Neutrophil (primary cell): Measurements from ENCODE around the gene SLC44A1.

ENCODE experiments used
- H3K27ac ChIP-seq: fragments of 200-600 bp; sonication (generic); 2 replicates; pipeline ENCODE4 v1.5.1; 2016; ENCODE audit warnings: mild to moderate bottlenecking, moderate library complexity
- H3K27me3 ChIP-seq: fragments of 200-600 bp; sonication (generic); 2 replicates; pipeline ENCODE4 v1.6.0; 2016; ENCODE audit warnings: mild to moderate bottlenecking
- H3K36me3 ChIP-seq: fragments of 200-600 bp; sonication (generic); 2 replicates; pipeline ENCODE4 v1.5.1; 2017
- H3K4me1 ChIP-seq, 2 experiments: fragments of 200-600 bp in 1 of 2; sonication (generic) in 1 of 2; 1 replicate in 1 of 2; 2 replicates in 1 of 2; pipeline versions ENCODE4 v1.5.1 to v1.6.1; 2013 to 2016; ENCODE audit warnings: low read depth in 1 of 2, low read length in 1 of 2, mild to moderate bottlenecking in 1 of 2, moderate library complexity in 1 of 2; ENCODE audit not compliant: control insufficient read depth in 1 of 2, insufficient read depth in 1 of 2
- H3K4me3 ChIP-seq, 2 experiments: fragments of 200-600 bp in 1 of 2; sonication (generic) in 1 of 2; 1 replicate in 1 of 2; 2 replicates in 1 of 2; pipeline ENCODE4 v1.5.1; 2013 to 2016; ENCODE audit warnings: low read depth in 1 of 2, low read length in 1 of 2, mild to moderate bottlenecking in 1 of 2, moderate library complexity in 1 of 2
- H3K9me3 ChIP-seq: fragments of 200-600 bp; sonication (generic); 2 replicates; pipeline ENCODE4 v1.5.1; 2016
- CTCF ChIP-seq: fragments of 200-600 bp; sonication (generic); IDR thresholded peaks from 2 replicates; pipeline ENCODE4 v1.5.1; 2016; ENCODE audit warnings: antibody characterized with exemption

SLC44A1 gene

GRCh38 chr9:105307591-105308130 lies 63.2 kb downstream of the SLC44A1 start:
- no peak overlapping the region for H3K4me3 ChIP-seq
- no peaks in the 10 kb centered on the region for H3K9me3 ChIP-seq
- no peaks in the 10 kb centered on the region for H3K36me3 ChIP-seq
- no peak for TF ChIP-seq CTCF
- H3K27me3 ChIP-seq, result no peaks in the 10 kb centered on the region
- no peak overlapping the region for H3K27ac ChIP-seq
- H3K4me1 ChIP-seq, result no peaks in the 10 kb centered on the region

DNA sequence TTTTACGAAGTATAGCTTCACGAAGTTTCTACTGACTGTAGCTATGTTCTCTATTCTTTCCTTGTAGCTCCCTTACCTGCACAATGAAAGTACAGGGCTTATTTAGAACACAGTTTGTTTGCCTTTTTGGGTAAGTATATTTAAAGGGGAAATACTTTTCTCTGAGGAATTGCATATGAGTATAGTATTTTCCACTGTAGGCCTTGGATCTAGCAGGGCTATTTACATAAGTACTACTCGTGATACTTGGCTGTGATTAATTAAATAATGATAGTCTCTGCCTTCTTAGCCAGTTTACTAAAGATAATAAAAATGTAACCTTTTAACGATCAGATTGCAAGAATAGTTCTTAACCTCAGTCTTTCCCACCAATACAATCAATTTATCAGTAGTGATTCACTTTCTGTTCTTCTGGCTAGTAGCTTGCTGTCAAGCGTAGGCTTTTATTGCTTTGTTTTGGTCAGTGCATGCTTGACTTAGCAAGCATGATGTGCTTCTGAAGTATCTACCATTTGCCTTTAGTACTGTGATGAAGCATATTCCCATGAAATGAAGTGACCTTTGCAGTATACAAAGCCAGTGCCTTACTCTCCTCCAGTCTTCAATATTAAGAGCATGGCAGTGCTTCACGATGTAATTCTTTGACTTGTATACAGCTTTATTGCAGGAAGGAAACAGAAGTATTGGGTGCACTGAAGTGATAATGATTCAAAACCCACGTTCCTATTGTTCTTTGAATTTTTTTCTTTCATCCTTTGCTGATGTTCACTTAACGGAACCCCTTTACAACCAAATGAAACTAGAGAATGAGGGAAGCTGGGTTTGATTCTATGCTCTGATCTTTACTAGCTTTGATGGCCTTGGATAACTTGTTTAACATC lies 64.2 kb downstream of the SLC44A1 start:
- no peak overlapping the region for H3K4me3 ChIP-seq
- H3K9me3 ChIP-seq, result no peaks in the 10 kb centered on the region
- no peaks in the 10 kb centered on the region for H3K4me1 ChIP-seq
- TF ChIP-seq CTCF, result no peak
- no peak overlapping the region for H3K27ac ChIP-seq
- H3K36me3 ChIP-seq, result no peaks in the 10 kb centered on the region
- H3K27me3 ChIP-seq, result no peaks in the 10 kb centered on the region

GRCh38 chr9:105309531-105309931 lies 65.1 kb downstream of the SLC44A1 start:
- Histone ChIP-seq H3K9me3 (no peaks in the 10 kb centered on the region), H3K27me3 (no peaks in the 10 kb centered on the region), H3K36me3 (no peaks in the 10 kb centered on the region), H3K4me1 (no peaks in the 10 kb centered on the region), H3K27ac (no peak overlapping the region), H3K4me3 (no peak overlapping the region)
- no peak for TF ChIP-seq CTCF

GRCh38 chr9:105311306-105311705 lies 66.9 kb downstream of the SLC44A1 start:
- no peaks in the 10 kb centered on the region for H3K4me1 ChIP-seq
- no peaks in the 10 kb centered on the region for H3K27me3 ChIP-seq
- peaks cover 4% of the 10 kb centered on the region for H3K36me3 ChIP-seq
- H3K4me3 ChIP-seq, result no peak overlapping the region
- H3K9me3 ChIP-seq, result no peaks in the 10 kb centered on the region
- no peak for TF ChIP-seq CTCF
- no peak overlapping the region for H3K27ac ChIP-seq

DNA sequence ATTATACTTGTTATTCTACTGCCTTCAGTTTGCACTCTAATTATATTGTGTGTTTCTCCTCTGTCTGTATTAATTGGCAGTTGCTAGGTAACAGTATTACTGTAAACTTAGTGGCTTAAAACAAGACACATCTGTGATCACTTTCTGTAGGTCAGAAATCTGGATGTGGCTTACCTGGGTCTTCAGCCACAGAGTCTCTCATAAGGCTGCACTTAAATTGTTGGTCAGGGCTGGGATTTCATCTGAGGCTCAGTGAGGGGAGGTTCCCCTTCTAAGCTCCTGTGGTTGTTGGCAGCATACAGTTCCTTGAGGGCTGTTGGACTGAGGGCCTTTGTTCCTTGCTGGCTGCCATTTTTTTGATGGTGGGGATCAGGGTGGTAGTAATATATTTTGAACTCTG lies 68.8 kb downstream of the SLC44A1 start:
- Histone ChIP-seq H3K4me1 (no peaks in the 10 kb centered on the region), H3K27me3 (no peaks in the 10 kb centered on the region), H3K27ac (no peak overlapping the region), H3K36me3 (peaks cover 4% of the 10 kb centered on the region), H3K9me3 (no peaks in the 10 kb centered on the region), H3K4me3 (no peak overlapping the region)
- TF ChIP-seq CTCF, result no peak
